Hepatocyte (in vitro differentiated cells): Measurements from ENCODE around the gene SNAPC3.

Source experiments
- CTCF ChIP-seq: fragments of 200-600 bp; sonication (generic); IDR thresholded peaks from 2 replicates; pipeline ENCODE4 v1.5.1; 2016; ENCODE audit warnings: antibody characterized with exemption, mild to moderate bottlenecking; ENCODE audit not compliant: poor library complexity
- EZH2 ChIP-seq: fragments of 200-600 bp; sonication (generic); IDR thresholded peaks from 2 replicates; pipeline ENCODE4 v1.6.1; 2016; ENCODE audit warnings: antibody characterized with exemption, mild to moderate bottlenecking, borderline replicate concordance
- EZH2phosphoT487 ChIP-seq: fragments of 200-600 bp; sonication (generic); IDR thresholded peaks from one replicate; pipeline ENCODE4 v1.6.1; 2018; ENCODE audit warnings: antibody characterized with exemption, mild to moderate bottlenecking, low read depth, moderate library complexity; ENCODE audit not compliant: unreplicated experiment, severe bottlenecking

GRCh38 chr9:15426019-15426418, 3.3 kb downstream of the SNAPC3 start:
- TF ChIP-seq CTCF: no peak
- no peak for TF ChIP-seq EZH2phosphoT487
- TF ChIP-seq EZH2: no peak
